C4-2B (cell line): ENCODE results near the gene CTU2.

Experiments used
- H3K27ac ChIP-seq: fragments of 450-650 bp; 2 replicates; pipeline ENCODE4 v1.5.1; 2017
- CTCF ChIP-seq: fragments of 450-650 bp; conservative IDR thresholded peaks from 2 replicates; pipeline ENCODE4 v1.5.1; 2017; ENCODE audit warnings: mild to moderate bottlenecking
- ZFX ChIP-seq: fragments of 450-650 bp; IDR thresholded peaks from 2 replicates; pipeline ENCODE4 v1.6.1; 2017

Gene CTU2

GRCh38 chr16:88759976-88760350 is 53.7 kb downstream of the CTU2 start:
- TF ChIP-seq CTCF (no peak), ZFX (0 out of 2 replicates have a peak, but pooled peaks have one; percentile 1)
- H3K27ac ChIP-seq, result peak overlapping the region; percentile 98

GRCh38 chr16:88760424-88761142 is 54.3 kb downstream of the CTU2 start:
- H3K27ac ChIP-seq, result peak overlapping the region; percentile 98
- TF ChIP-seq CTCF, result no peak
- no peak for TF ChIP-seq ZFX

- TF ChIP-seq CTCF, result no peak
- 0 out of 2 replicates have a peak, but pooled peaks have one; percentile 0 for TF ChIP-seq ZFX
- H3K27ac ChIP-seq, result peak overlapping the region; percentile 98
Observed at GRCh38 chr16:88761143-88761534, 54.8 kb downstream of the CTU2 start.

GRCh38 chr16:88761830-88762229 is 55.5 kb downstream of the CTU2 start:
- peak overlapping the region; percentile 98 for H3K27ac ChIP-seq
- TF ChIP-seq ZFX (peak; percentile 3; the same call in 1 of the 2 replicates), CTCF (no peak)

GRCh38 chr16:88762258-88762870 is 56.1 kb downstream of the CTU2 start:
- no peak for TF ChIP-seq ZFX
- TF ChIP-seq CTCF, result no peak
- H3K27ac ChIP-seq, result peak overlapping the region; percentile 98

- H3K27ac ChIP-seq, result peak overlapping the region; percentile 98
- no peak for TF ChIP-seq ZFX
Observed at GRCh38 chr16:88762941-88763340, 56.6 kb downstream of the CTU2 start.

- H3K27ac ChIP-seq, result peak overlapping the region; percentile 98
- no peak for TF ChIP-seq ZFX
- TF ChIP-seq CTCF, result no peak; the same call in 1 of the 2 replicates
Observed at GRCh38 chr16:88763502-88764053, 57.3 kb downstream of the CTU2 start.
